Activated CD8-positive, alpha-beta T cell treated with anti-CD3 and anti-CD28 coated beads for 36 hours (primary cell): ENCODE measurements around the gene FGF2. TPM values are rescaled to one million over a fixed set of nuclear protein-coding genes. Genes with fewer than 3 reads are reported as not detected.

Experiments
- ATAC-seq: fragments of 200-7000 bp; cut with Tn5 transposase; one replicate; pipeline ENCODE4 v1.10.0; 2021; ENCODE audit warnings: mild to moderate bottlenecking, moderate library complexity
- CTCF ChIA-PET: fragments of 350-600 bp; sonication (Branson Sonifier 250); formaldehyde crosslinking; loops from one replicate; lab custom pipeline; 2021; ENCODE audit warnings: antibody characterized with exemption; lab: Charles Lee
- POLR2A ChIA-PET: fragments of 350-600 bp; sonication (Branson Sonifier 250); formaldehyde crosslinking; loops from one replicate; lab custom pipeline; 2021; ENCODE audit warnings: antibody characterized with exemption; lab: Charles Lee
- DNase-seq: peaks from one replicate; pipeline ENCODE4 v3.0.0-alpha.2; 2020
- H3K27ac Mint-ChIP-seq: one replicate; pipeline ENCODE4 v1.8.0; 2021; ENCODE audit warnings: mild to moderate bottlenecking, mixed read lengths
- H3K27me3 Mint-ChIP-seq: one replicate; pipeline ENCODE4 v1.8.0; 2021; ENCODE audit warnings: mixed read lengths
- H3K36me3 Mint-ChIP-seq: one replicate; pipeline ENCODE4 v1.8.0; 2021; ENCODE audit warnings: low read depth, mixed read lengths
- H3K4me1 Mint-ChIP-seq: one replicate; pipeline ENCODE4 v1.8.0; 2021; ENCODE audit warnings: low read depth, mixed read lengths
- H3K4me3 Mint-ChIP-seq: one replicate; pipeline ENCODE4 v1.8.0; 2021; ENCODE audit warnings: mild to moderate bottlenecking, moderate library complexity, mixed read lengths
- H3K9me3 Mint-ChIP-seq: one replicate; pipeline ENCODE4 v1.8.0; 2021; ENCODE audit warnings: mixed read lengths
- CTCF ChIP-seq: fragments of 200-600 bp; IDR thresholded peaks from one replicate; pipeline ENCODE4 v1.8.0; 2022; ENCODE audit warnings: antibody characterized with exemption, mild to moderate bottlenecking
- intact Hi-C: fragments of 100-400 bp; cut with micrococcal nuclease; formaldehyde crosslinking; loops from one replicate; pipeline ENCODE4 v1.10.0; 2022
- total RNA-seq, 2 experiments: library from RNA; stranded (reverse); gene quantifications; one replicate each; pipeline ENCODE4 v1.2.3, GENCODE V29; 2021

Gene FGF2
- under 1 TPM in 1 of 2 experiments, not detected in 1; 0.13 TPM for total RNA-seq

- Mint-ChIP-seq H3K9me3 (no peaks in the 10 kb centered on the region), H3K27ac (no peak within 1 kb of the TSS), H3K4me1 (peaks cover 9% of the 10 kb centered on the region), H3K4me3 (peak within 1 kb of the TSS; percentile 75), H3K36me3 (no peaks in the 10 kb centered on the region), H3K27me3 (peaks cover 60% of the 10 kb centered on the region)
- TF ChIP-seq CTCF = no peak
- ATAC-seq (peak; percentile 25), DNase-seq (peak; percentile 26)
- ChIA-PET POLR2A (no interaction called here), CTCF (no interaction called here)
- intact Hi-C loops = no loop called here
These were observed at the start of gene FGF2 for GRCh38 chr4:122826553-122827257. Gene FGF2 (plus strand): TSS chr4:122826831. CDS start chr4:122827175, 344 bp downstream.

GRCh38 chr4:122776916-122777315 is 49.7 kb upstream of the FGF2 start:
- DNase-seq (no peak), ATAC-seq (no peak)
- Mint-ChIP-seq H3K27me3 (peaks cover 9% of the 10 kb centered on the region), H3K4me1 (no peaks in the 10 kb centered on the region), H3K36me3 (no peaks in the 10 kb centered on the region), H3K27ac (no peak overlapping the region), H3K4me3 (no peak overlapping the region), H3K9me3 (no peaks in the 10 kb centered on the region)
- intact Hi-C loops = no loop called here
- no peak for TF ChIP-seq CTCF
- CTCF ChIA-PET = interaction anchor here (0.7 to 1.9 kb wide), 2 partner anchors 9 to 19 kb away, joined by 4 to 9 read pairs; no protein-coding TSS in a partner anchor
- POLR2A ChIA-PET = interaction anchor here (1.2 kb wide), 1 partner anchor 10 kb away, joined by 3 read pairs; no protein-coding TSS in a partner anchor

- ChIA-PET CTCF (interaction anchor here (1.9 kb wide), 1 partner anchor 20 kb away, joined by 9 read pairs; no protein-coding TSS in a partner anchor), POLR2A (interaction anchor here (0.7 kb wide), 1 partner anchor 367 kb away, joined by 3 read pairs; no protein-coding TSS in a partner anchor)
- ATAC-seq (no peak), DNase-seq (no peak)
- H3K4me1 Mint-ChIP-seq = no peaks in the 10 kb centered on the region
- peaks cover 9% of the 10 kb centered on the region for H3K27me3 Mint-ChIP-seq
- no peak overlapping the region for H3K4me3 Mint-ChIP-seq
- TF ChIP-seq CTCF = no peak
- H3K9me3 Mint-ChIP-seq = no peaks in the 10 kb centered on the region
- intact Hi-C loops = no loop called here
- no peaks in the 10 kb centered on the region for H3K36me3 Mint-ChIP-seq
- H3K27ac Mint-ChIP-seq = no peak overlapping the region
These were observed 48.6 kb upstream of the FGF2 start for GRCh38 chr4:122777846-122778673.

- POLR2A ChIA-PET = no interaction called here
- ATAC-seq = no peak
These were observed 45.1 kb upstream of the FGF2 start for GRCh38 chr4:122781486-122781885.

More at GRCh38 chr4:122781486-122781885, 45.1 kb upstream of the FGF2 start:
- Mint-ChIP-seq H3K9me3 (peaks cover 3% of the 10 kb centered on the region), H3K27me3 (peaks cover 15% of the 10 kb centered on the region), H3K27ac (no peak overlapping the region), H3K4me1 (peaks cover 16% of the 10 kb centered on the region), H3K4me3 (no peak overlapping the region), H3K36me3 (no peaks in the 10 kb centered on the region)
- DNase-seq = no peak
- intact Hi-C loops = no loop called here
- CTCF ChIA-PET = interaction anchor here (1.0 to 1.7 kb wide), 3 partner anchors 14 to 25 kb away, joined by 3 to 4 read pairs (median 3); no protein-coding TSS in a partner anchor
- TF ChIP-seq CTCF = no peak
